Caco-2 (cell line): Measurements from ENCODE around the gene FEZF1. TPM values are rescaled to one million over a fixed set of nuclear protein-coding genes. Genes with fewer than 3 reads are reported as not detected.

Source experiments
- BruUV-seq: library from RNA; stranded (reverse); fragments of 400-500 nt; replicated peaks from 2 replicates; lab custom pipeline; 2021; lab: Mats Ljungman, UMichigan
- CTCF ChIA-PET: fragments of 300-600 bp; sonication (Branson Sonifier 250); formaldehyde crosslinking; loops from one replicate; lab custom pipeline; 2022; ENCODE audit warnings: antibody characterized with exemption; lab: Charles Lee
- POLR2A ChIA-PET: fragments of 300-600 bp; sonication (Branson Sonifier 250); formaldehyde crosslinking; loops from one replicate; lab custom pipeline; 2022; ENCODE audit warnings: antibody characterized with exemption; lab: Charles Lee
- DNase-seq, 2 experiments: peaks; one replicate each; pipeline versions ENCODE4 v3.0.0 to v3.0.0-alpha.2; 2020 to 2022
- H3K27me3 ChIP-seq: replicated peaks from 2 replicates; pipeline ENCODE4 v1.6.0; 2011; ENCODE audit warnings: low read length; ENCODE audit not compliant: control insufficient read depth, insufficient read depth
- H3K36me3 ChIP-seq: 2 replicates; pipeline ENCODE4 v1.5.1; 2011; ENCODE audit warnings: low read length; ENCODE audit not compliant: control insufficient read depth, insufficient read depth
- H3K4me1 ChIP-seq: fragments of 250-450 bp; sonication (Bioruptor Pico); 2 replicates; pipeline ENCODE4 v1.5.1; 2020; ENCODE audit warnings: mild to moderate bottlenecking
- H3K4me3 ChIP-seq: 2 replicates; pipeline ENCODE4 v1.5.1; 2011; ENCODE audit warnings: low read depth, mild to moderate bottlenecking, control low read depth, low read length
- H3K9me3 ChIP-seq: fragments of 250-450 bp; sonication (Bioruptor Pico); 2 replicates; pipeline ENCODE4 v1.5.1; 2020; ENCODE audit warnings: mild to moderate bottlenecking, moderate library complexity
- H3K27ac Mint-ChIP-seq: one replicate; pipeline ENCODE4 v1.8.0; 2022; ENCODE audit warnings: mixed read lengths; ENCODE audit not compliant: unreplicated experiment
- H3K27me3 Mint-ChIP-seq: one replicate; pipeline ENCODE4 v1.8.0; 2022; ENCODE audit warnings: mixed read lengths; ENCODE audit not compliant: insufficient read depth, unreplicated experiment
- H3K36me3 Mint-ChIP-seq: one replicate; pipeline ENCODE4 v1.8.0; 2022; ENCODE audit warnings: mild to moderate bottlenecking, mixed read lengths; ENCODE audit not compliant: insufficient read depth, unreplicated experiment
- H3K4me1 Mint-ChIP-seq: one replicate; pipeline ENCODE4 v1.8.0; 2022; ENCODE audit warnings: low read depth, mixed read lengths; ENCODE audit not compliant: unreplicated experiment
- H3K4me3 Mint-ChIP-seq: one replicate; pipeline ENCODE4 v1.8.0; 2022; ENCODE audit warnings: mild to moderate bottlenecking, moderate library complexity, mixed read lengths; ENCODE audit not compliant: unreplicated experiment
- H3K9me3 Mint-ChIP-seq: one replicate; pipeline ENCODE4 v1.8.0; 2022; ENCODE audit warnings: mixed read lengths; ENCODE audit not compliant: unreplicated experiment
- CTCF ChIP-seq, 2 experiments: fragments of 200-600 bp in 1 of 2; IDR thresholded peaks; 1 replicate in 1 of 2; 2 replicates in 1 of 2; pipeline versions ENCODE4 v1.5.1 to v1.8.0; 2011 to 2022; ENCODE audit warnings: antibody characterized with exemption in 1 of 2, control low read depth in 1 of 2, inconsistent platforms in 1 of 2, low read depth in 1 of 2, low read length in 1 of 2, mild to moderate bottlenecking in 1 of 2, moderate library complexity in 1 of 2; ENCODE audit not compliant: insufficient read depth in 1 of 2, severe bottlenecking in 1 of 2, unreplicated experiment in 1 of 2
- intact Hi-C: fragments of 100-400 bp; cut with micrococcal nuclease; formaldehyde crosslinking; loops from one replicate; pipeline ENCODE4 v1.10.0; 2022; ENCODE audit not compliant: unreplicated experiment
- total RNA-seq: library from RNA; stranded (reverse); gene quantifications from 2 replicates; pipeline ENCODE4 v1.2.3, GENCODE V29; 2022

The FEZF1 gene
- total RNA-seq, 1 experiment from 2014 or later: not detected

DNA sequence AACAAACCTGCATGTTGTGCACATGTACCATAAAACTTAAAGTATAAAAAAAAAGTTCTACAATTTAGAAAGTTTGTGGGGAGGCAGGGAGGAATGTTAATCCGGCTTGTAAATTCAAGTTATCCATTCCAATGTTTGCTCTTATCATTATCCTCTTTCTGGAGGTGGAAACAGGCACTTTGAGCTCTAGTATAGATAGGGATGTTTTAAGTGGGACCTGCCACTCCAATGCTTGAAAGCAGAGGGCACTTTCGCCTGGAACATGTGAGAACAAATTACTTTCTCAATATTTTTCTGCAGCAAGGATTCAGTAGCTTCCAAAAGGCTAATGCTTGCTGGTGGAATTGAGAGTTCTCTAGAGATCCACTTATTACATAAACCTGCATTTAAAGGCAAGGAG is 45.6 kb downstream of the FEZF1 start:
- DNase-seq: no peak
- intact Hi-C loops: no loop called here
- Mint-ChIP-seq H3K9me3 (no peaks in the 10 kb centered on the region), H3K4me3 (no peak overlapping the region), H3K27ac (no peak overlapping the region), H3K4me1 (no peaks in the 10 kb centered on the region), H3K27me3 (peaks cover 16% of the 10 kb centered on the region), H3K36me3 (no peaks in the 10 kb centered on the region)
- BruUV-seq: no TSS peak
- ChIA-PET POLR2A (no interaction called here), CTCF (no interaction called here)
- no peaks in the 10 kb centered on the region for H3K4me1 ChIP-seq
- no peaks in the 10 kb centered on the region for H3K27me3 ChIP-seq
- no peaks in the 10 kb centered on the region for H3K9me3 ChIP-seq
- no peak overlapping the region for H3K4me3 ChIP-seq
- no peaks in the 10 kb centered on the region for H3K36me3 ChIP-seq
- TF ChIP-seq CTCF (IDR thresholded peaks at IDR 0.05; ENCODE audit: insufficient read depth in 1 of 2, low read depth in 1 of 2, low read length in 1 of 2, severe bottlenecking in 1 of 2, unreplicated experiment in 1 of 2): no peak

- intact Hi-C loops: no loop called here
- Mint-ChIP-seq H3K4me3 (no peak overlapping the region), H3K36me3 (no peaks in the 10 kb centered on the region), H3K9me3 (no peaks in the 10 kb centered on the region), H3K27ac (no peak overlapping the region), H3K27me3 (peaks cover 12% of the 10 kb centered on the region), H3K4me1 (no peaks in the 10 kb centered on the region)
- POLR2A ChIA-PET: no interaction called here
- no peak for TF ChIP-seq CTCF (IDR thresholded peaks at IDR 0.05; ENCODE audit: insufficient read depth in 1 of 2, low read depth in 1 of 2, low read length in 1 of 2, severe bottlenecking in 1 of 2, unreplicated experiment in 1 of 2)
- no peaks in the 10 kb centered on the region for H3K36me3 ChIP-seq
- no peaks in the 10 kb centered on the region for H3K9me3 ChIP-seq
- no peak overlapping the region for H3K4me3 ChIP-seq
- DNase-seq: no peak
- CTCF ChIA-PET: no interaction called here
- no peaks in the 10 kb centered on the region; the same call in none of the 2 replicates for H3K27me3 ChIP-seq
- no peaks in the 10 kb centered on the region for H3K4me1 ChIP-seq
- no TSS peak for BruUV-seq
Measured at GRCh38 chr7:122257056-122257455, 47.5 kb downstream of the FEZF1 start.

DNA sequence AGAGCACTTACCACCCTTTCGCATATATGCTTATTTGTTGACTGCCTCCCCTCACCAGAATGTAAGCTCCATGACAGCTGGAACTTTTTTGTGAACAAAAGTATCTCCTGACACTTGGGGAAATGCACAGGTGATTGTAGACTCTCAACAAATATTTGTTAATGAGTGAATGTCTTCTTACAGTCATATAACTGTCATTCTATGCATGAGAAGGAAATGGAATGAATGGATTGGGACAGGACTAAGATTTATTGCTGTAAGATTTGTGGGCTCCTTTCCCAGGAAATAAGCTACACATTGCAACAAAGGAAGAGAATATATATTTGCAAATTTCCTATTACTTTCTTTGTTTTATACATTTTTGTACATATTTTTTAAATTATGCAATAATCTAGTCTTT is 48.5 kb downstream of the FEZF1 start:
- intact Hi-C loops: no loop called here
- H3K9me3 ChIP-seq: no peaks in the 10 kb centered on the region

More for the DNA sequence above, 48.5 kb downstream of the FEZF1 start:
- H3K27me3 Mint-ChIP-seq: peaks cover 9% of the 10 kb centered on the region
- Histone ChIP-seq H3K27me3 (no peaks in the 10 kb centered on the region; the same call in none of the 2 replicates), H3K4me1 (no peaks in the 10 kb centered on the region), H3K36me3 (no peaks in the 10 kb centered on the region), H3K4me3 (no peak overlapping the region)
- DNase-seq: no peak
- H3K9me3 Mint-ChIP-seq: no peaks in the 10 kb centered on the region
- no peaks in the 10 kb centered on the region for H3K36me3 Mint-ChIP-seq
- no peaks in the 10 kb centered on the region for H3K4me1 Mint-ChIP-seq
- no peak for TF ChIP-seq CTCF (IDR thresholded peaks at IDR 0.05; ENCODE audit: insufficient read depth in 1 of 2, low read depth in 1 of 2, low read length in 1 of 2, severe bottlenecking in 1 of 2, unreplicated experiment in 1 of 2)
- ChIA-PET POLR2A (no interaction called here), CTCF (no interaction called here)
- BruUV-seq: no TSS peak
- no peak overlapping the region for H3K4me3 Mint-ChIP-seq
- H3K27ac Mint-ChIP-seq: no peak overlapping the region
